Measurements from ENCODE around the gene MAP1LC3C. TPM values are rescaled to one million over a fixed set of nuclear protein-coding genes. Genes with fewer than 3 reads are reported as not detected.

Gene MAP1LC3C
- total RNA-seq (2021) (0.68 and 1.2 TPM in 2 replicates), Bru-seq, nascent RNA (percentile 30 among the genes with signal in this experiment), BruChase-seq, experiment 1, labeled RNA remaining after a 2-hour chase (percentile 33 among the genes with signal in this experiment), BruChase-seq, experiment 2, labeled RNA remaining after a 6-hour chase (percentile 48 among the genes with signal in this experiment)
- long read RNA-seq, transcript MAP1LC3C-201 (4 exons, 1,182 nt): major isoform, 5 of 5 reads
- long read RNA-seq, partial matches to known transcripts: 0 of 5 reads
- long read RNA-seq, other reads (novel, unspliced or antisense): 0 of 5 reads

DNA sequence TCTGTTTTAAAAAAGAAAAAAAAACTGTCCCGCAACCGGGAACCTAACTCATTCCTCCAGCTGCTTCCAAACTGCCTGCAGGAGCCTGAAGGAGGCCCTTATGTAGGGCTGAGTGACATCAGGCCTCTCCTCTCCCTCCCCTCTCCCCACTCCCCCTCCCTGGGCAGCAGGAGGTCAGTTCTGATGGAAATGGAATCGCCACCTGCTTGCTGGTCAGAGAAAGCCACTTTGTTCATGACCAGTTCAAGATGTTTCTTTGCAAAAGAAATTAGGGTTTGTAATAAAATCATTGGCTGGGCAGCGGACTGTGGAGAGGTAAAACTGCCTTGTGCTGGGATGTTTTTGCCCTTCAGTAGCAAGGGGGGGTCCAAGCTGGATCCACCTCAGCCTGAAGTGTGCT, at the start of gene MAP1LC3C:
Gene MAP1LC3C, minus strand, starts transcription at position 73 of the 400 bp plus-strand sequence. CDS start 90 bp downstream, outside the sequence.
- TSS peak; percentile 22 for BruUV-seq (replicated peaks)
- Histone ChIP-seq H3K27me3 (ENCODE audit: insufficient read depth, low read depth) (no peaks in the 10 kb centered on the region), H3K36me3 (ENCODE audit: low read depth) (no peaks in the 10 kb centered on the region), H3K9me2 (ENCODE audit: insufficient read depth) (no peaks in the 10 kb centered on the region), H3K4me2 (no peak within 1 kb of the TSS), H3K27ac (no peak within 1 kb of the TSS), H2AFZ (no peak within 1 kb of the TSS), H3F3A (ENCODE audit: insufficient read depth, low read depth) (no peaks in the 10 kb centered on the region), H3K4me1 (replicated peaks; ENCODE audit: insufficient read depth) (no peaks in the 10 kb centered on the region), H4K20me1 (ENCODE audit: insufficient read depth) (no peaks in the 10 kb centered on the region), H3K79me2 (ENCODE audit: low read depth) (no peaks in the 10 kb centered on the region), H3K9me3 (ENCODE audit: insufficient read depth, low read depth) (no peaks in the 10 kb centered on the region), H3K4me3 (no peak within 1 kb of the TSS)
- POLR2A ChIA-PET (ENCODE audit: unreplicated experiment): no interaction called here
- no peak for DNase-seq
- TF ChIP-seq, protein P1, sequence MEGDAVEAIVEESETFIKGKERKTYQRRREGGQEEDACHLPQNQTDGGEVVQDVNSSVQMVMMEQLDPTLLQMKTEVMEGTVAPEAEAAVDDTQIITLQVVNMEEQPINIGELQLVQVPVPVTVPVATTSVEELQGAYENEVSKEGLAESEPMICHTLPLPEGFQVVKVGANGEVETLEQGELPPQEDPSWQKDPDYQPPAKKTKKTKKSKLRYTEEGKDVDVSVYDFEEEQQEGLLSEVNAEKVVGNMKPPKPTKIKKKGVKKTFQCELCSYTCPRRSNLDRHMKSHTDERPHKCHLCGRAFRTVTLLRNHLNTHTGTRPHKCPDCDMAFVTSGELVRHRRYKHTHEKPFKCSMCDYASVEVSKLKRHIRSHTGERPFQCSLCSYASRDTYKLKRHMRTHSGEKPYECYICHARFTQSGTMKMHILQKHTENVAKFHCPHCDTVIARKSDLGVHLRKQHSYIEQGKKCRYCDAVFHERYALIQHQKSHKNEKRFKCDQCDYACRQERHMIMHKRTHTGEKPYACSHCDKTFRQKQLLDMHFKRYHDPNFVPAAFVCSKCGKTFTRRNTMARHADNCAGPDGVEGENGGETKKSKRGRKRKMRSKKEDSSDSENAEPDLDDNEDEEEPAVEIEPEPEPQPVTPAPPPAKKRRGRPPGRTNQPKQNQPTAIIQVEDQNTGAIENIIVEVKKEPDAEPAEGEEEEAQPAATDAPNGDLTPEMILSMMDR (conservative IDR thresholded peaks at IDR 0.05): no peak
- no peak for TF ChIP-seq EZH2 (IDR thresholded peaks at IDR 0.05; ENCODE audit: low read depth)
- intact Hi-C loops (cut with micrococcal nuclease; ENCODE audit: unreplicated experiment): loop anchor here (5.0 to 10.0 kb wide), 3 partner anchors 294 to 484 kb away; partner anchors contain the start of gene FH
- CTCF ChIA-PET: interaction anchor here (1.1 kb wide), 1 partner anchor 13 kb away, joined by 3 read pairs; no protein-coding TSS in a partner anchor

DNA sequence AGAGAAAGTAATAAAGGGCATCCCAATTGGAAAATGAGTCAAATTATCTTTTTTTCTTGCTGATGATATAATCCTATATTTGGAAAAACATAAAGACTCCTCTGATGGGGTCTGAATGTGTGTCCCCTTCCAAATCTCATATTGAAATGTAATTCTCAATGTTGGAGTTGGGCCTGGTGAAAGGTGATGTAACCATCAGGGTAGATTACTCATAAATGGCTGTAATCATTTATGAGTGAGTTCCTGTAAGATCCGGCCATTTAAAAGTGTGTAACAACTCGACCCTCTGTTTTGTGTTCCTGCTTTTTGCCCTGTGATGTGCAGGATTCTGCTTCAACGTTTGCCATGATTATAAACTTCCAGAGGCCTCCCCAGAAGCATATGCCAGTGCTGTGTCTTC, 44.3 kb upstream of the MAP1LC3C start:
- Histone ChIP-seq H3F3A (ENCODE audit: insufficient read depth, low read depth) (no peaks in the 10 kb centered on the region), H3K4me2 (no peak overlapping the region), H3K9me3 (ENCODE audit: insufficient read depth, low read depth) (no peaks in the 10 kb centered on the region), H3K9me2 (ENCODE audit: insufficient read depth) (no peaks in the 10 kb centered on the region), H3K27me3 (ENCODE audit: insufficient read depth, low read depth) (peaks cover 19% of the 10 kb centered on the region), H3K79me2 (ENCODE audit: low read depth) (no peaks in the 10 kb centered on the region), H3K36me3 (ENCODE audit: low read depth) (no peaks in the 10 kb centered on the region), H3K4me3 (no peak overlapping the region), H4K20me1 (ENCODE audit: insufficient read depth) (no peaks in the 10 kb centered on the region), H3K27ac (no peak overlapping the region), H2AFZ (no peak overlapping the region), H3K4me1 (replicated peaks; ENCODE audit: insufficient read depth) (no peaks in the 10 kb centered on the region)
- intact Hi-C loops (cut with micrococcal nuclease; ENCODE audit: unreplicated experiment): no loop called here
- TF ChIP-seq, protein P1 (conservative IDR thresholded peaks at IDR 0.05): no peak
- TF ChIP-seq EZH2 (IDR thresholded peaks at IDR 0.05; ENCODE audit: low read depth): no peak
- no TSS peak for BruUV-seq (replicated peaks)
- ChIA-PET CTCF (no interaction called here), POLR2A (ENCODE audit: unreplicated experiment) (no interaction called here)
- DNase-seq: no peak

DNA sequence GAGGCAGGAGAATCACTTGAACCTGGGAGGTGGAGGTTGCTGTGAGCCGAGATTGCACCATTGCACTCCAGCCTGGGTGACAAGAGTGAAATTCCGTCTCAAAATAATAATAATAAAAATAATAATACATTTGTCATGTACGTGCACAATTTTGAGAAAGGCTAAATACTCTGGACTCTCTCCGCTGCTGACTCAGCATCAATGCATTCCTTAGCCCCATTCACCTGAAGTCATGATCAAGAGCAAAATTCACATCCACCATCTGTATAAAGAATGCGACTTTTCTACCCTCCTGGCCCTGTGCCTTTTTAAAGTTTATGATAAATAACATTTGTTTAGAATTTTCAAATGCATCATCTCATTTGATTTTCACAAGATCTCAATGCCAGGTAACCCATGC, 35.5 kb upstream of the MAP1LC3C start:
- no TSS peak for BruUV-seq (replicated peaks)

More for the DNA sequence above, 35.5 kb upstream of the MAP1LC3C start:
- Histone ChIP-seq H3K4me1 (replicated peaks; ENCODE audit: insufficient read depth) (no peaks in the 10 kb centered on the region), H3K27me3 (ENCODE audit: insufficient read depth, low read depth) (peaks cover 75% of the 10 kb centered on the region), H2AFZ (no peak overlapping the region), H3K36me3 (ENCODE audit: low read depth) (no peaks in the 10 kb centered on the region), H3K9me2 (ENCODE audit: insufficient read depth) (no peaks in the 10 kb centered on the region), H3K27ac (no peak overlapping the region), H3K79me2 (ENCODE audit: low read depth) (no peaks in the 10 kb centered on the region), H3K9me3 (ENCODE audit: insufficient read depth, low read depth) (no peaks in the 10 kb centered on the region), H3K4me2 (no peak overlapping the region), H4K20me1 (ENCODE audit: insufficient read depth) (no peaks in the 10 kb centered on the region), H3K4me3 (no peak overlapping the region), H3F3A (ENCODE audit: insufficient read depth, low read depth) (no peaks in the 10 kb centered on the region)
- TF ChIP-seq EZH2 (IDR thresholded peaks at IDR 0.05; ENCODE audit: low read depth): no peak
- TF ChIP-seq, protein P1 (conservative IDR thresholded peaks at IDR 0.05): no peak
- intact Hi-C loops (cut with micrococcal nuclease; ENCODE audit: unreplicated experiment): no loop called here
- ChIA-PET POLR2A (ENCODE audit: unreplicated experiment) (interaction anchor here (0.6 kb wide), 1 partner anchor 179 kb away, joined by 3 read pairs; no protein-coding TSS in a partner anchor), CTCF (no interaction called here)
- DNase-seq: no peak
